ENCODE results near the gene ADAP1. TPM values are rescaled to one million over a fixed set of nuclear protein-coding genes. Genes with fewer than 3 reads are reported as not detected.

The ADAP1 gene
- total RNA-seq, 6 experiments from 2014 or later = 1.4 to 4.2 (median 2.7) TPM

GRCh38 chr7:999149-999879 lies 44.8 kb upstream of the ADAP1 start:
- no peaks in the 10 kb centered on the region for H3K27me3 ChIP-seq
- no peak for DNase-seq

GRCh38 chr7:997404-998395 lies 43.2 kb upstream of the ADAP1 start:
- Histone ChIP-seq H3K4me3 (no peak overlapping the region), H3K4me1 (peaks cover 0 to 4% (median 0%) of the 10 kb centered on the region in 4 donors), H3K36me3 (no peaks in the 10 kb centered on the region), H3K9me3 (no peaks in the 10 kb centered on the region), H3K27ac (no peak overlapping the region), H3K27me3 (no peaks in the 10 kb centered on the region)
- WGBS (ENCODE audit: insufficient coverage, low coverage, low lambda C conversion rate, missing lambda C conversion rate) = 88% methylated on average over 14 of the region's 45 CpGs
- TF ChIP-seq POLR2A (IDR thresholded peaks at IDR 0.05) = no peak
- no peak for TF ChIP-seq CTCF (IDR thresholded peaks at IDR 0.05)
- DNase-seq (no peak), ATAC-seq (no peak)
- intact Hi-C loops (cut with DNase I) = loop anchor here (5.0 to 10.0 kb wide), 3 partner anchors 65 to 177 kb away; no protein-coding TSS in a partner anchor

More at GRCh38 chr7:999149-999879, 44.8 kb upstream of the ADAP1 start:
- no peak for ATAC-seq
- WGBS (ENCODE audit: insufficient coverage, low coverage, low lambda C conversion rate, missing lambda C conversion rate) = 86% methylated on average over 20 of the region's 28 CpGs
- Histone ChIP-seq H3K27ac (no peak overlapping the region), H3K36me3 (no peaks in the 10 kb centered on the region), H3K4me1 (no peaks in the 10 kb centered on the region), H3K9me3 (no peaks in the 10 kb centered on the region), H3K4me3 (no peak overlapping the region)
- intact Hi-C loops (cut with DNase I) = loop anchor here (5.0 to 10.0 kb wide), 3 partner anchors 63 to 175 kb away; no protein-coding TSS in a partner anchor
- TF ChIP-seq POLR2A (IDR thresholded peaks at IDR 0.05) (no peak), CTCF (IDR thresholded peaks at IDR 0.05) (no peak)

- no peak for TF ChIP-seq POLR2A (IDR thresholded peaks at IDR 0.05)
- TF ChIP-seq CTCF (IDR thresholded peaks at IDR 0.05) = no peak
- no CpG with 5 or more reads among the region's 38 CpGs for WGBS (ENCODE audit: insufficient coverage, low coverage, low lambda C conversion rate, missing lambda C conversion rate)
- Histone ChIP-seq H3K36me3 (no peaks in the 10 kb centered on the region), H3K27me3 (no peaks in the 10 kb centered on the region), H3K9me3 (no peaks in the 10 kb centered on the region), H3K4me1 (peaks cover 0 to 7% (median 0%) of the 10 kb centered on the region in 4 donors), H3K4me3 (no peak overlapping the region), H3K27ac (no peak overlapping the region)
- DNase-seq = no peak
- ATAC-seq = no peak
- intact Hi-C loops (cut with DNase I) = loop anchor here (5.0 to 10.0 kb wide), 3 partner anchors 66 to 179 kb away; no protein-coding TSS in a partner anchor
These were observed 41.8 kb upstream of the ADAP1 start for GRCh38 chr7:996079-996872.

GRCh38 chr7:995571-995970 lies 41.1 kb upstream of the ADAP1 start:
- ATAC-seq = no peak
- TF ChIP-seq POLR2A (IDR thresholded peaks at IDR 0.05) (no peak), CTCF (IDR thresholded peaks at IDR 0.05) (no peak)
- no peaks in the 10 kb centered on the region for H3K36me3 ChIP-seq
- DNase-seq = no peak
- H3K4me1 ChIP-seq = peaks cover 0 to 7% (median 0%) of the 10 kb centered on the region in 4 donors
- H3K4me3 ChIP-seq = no peak overlapping the region
- WGBS (ENCODE audit: insufficient coverage, low coverage, low lambda C conversion rate, missing lambda C conversion rate) = no CpG with 5 or more reads among the region's 14 CpGs
- no peaks in the 10 kb centered on the region for H3K27me3 ChIP-seq
- H3K9me3 ChIP-seq = no peaks in the 10 kb centered on the region
- H3K27ac ChIP-seq = no peak overlapping the region
- intact Hi-C loops (cut with DNase I) = loop anchor here (5.0 to 10.0 kb wide), 3 partner anchors 67 to 179 kb away; no protein-coding TSS in a partner anchor
